IPS-15b (cell line): Measurements from ENCODE around the gene BTBD10.

Experiments
- H3K27me3 ChIP-seq: one replicate; pipeline ENCODE4 v1.6.1; 2013; ENCODE audit warnings: low read length; ENCODE audit not compliant: control insufficient read depth, insufficient read depth
- H3K36me3 ChIP-seq: one replicate; pipeline ENCODE4 v1.6.1; 2013; ENCODE audit warnings: low read length; ENCODE audit not compliant: control insufficient read depth, insufficient read depth
- H3K4me1 ChIP-seq: one replicate; pipeline ENCODE4 v1.6.1; 2013; ENCODE audit warnings: mild to moderate bottlenecking, low read length; ENCODE audit not compliant: control insufficient read depth, insufficient read depth
- H3K4me3 ChIP-seq: one replicate; pipeline ENCODE4 v1.5.1; 2013; ENCODE audit warnings: low read depth, low read length
- H3K9ac ChIP-seq: one replicate; pipeline ENCODE4 v1.6.1; 2013; ENCODE audit warnings: low read depth, mild to moderate bottlenecking, low read length
- H3K9me3 ChIP-seq: one replicate; pipeline ENCODE4 v1.6.1; 2013; ENCODE audit warnings: mild to moderate bottlenecking, low read length; ENCODE audit not compliant: control insufficient read depth, insufficient read depth

The BTBD10 gene

DNA sequence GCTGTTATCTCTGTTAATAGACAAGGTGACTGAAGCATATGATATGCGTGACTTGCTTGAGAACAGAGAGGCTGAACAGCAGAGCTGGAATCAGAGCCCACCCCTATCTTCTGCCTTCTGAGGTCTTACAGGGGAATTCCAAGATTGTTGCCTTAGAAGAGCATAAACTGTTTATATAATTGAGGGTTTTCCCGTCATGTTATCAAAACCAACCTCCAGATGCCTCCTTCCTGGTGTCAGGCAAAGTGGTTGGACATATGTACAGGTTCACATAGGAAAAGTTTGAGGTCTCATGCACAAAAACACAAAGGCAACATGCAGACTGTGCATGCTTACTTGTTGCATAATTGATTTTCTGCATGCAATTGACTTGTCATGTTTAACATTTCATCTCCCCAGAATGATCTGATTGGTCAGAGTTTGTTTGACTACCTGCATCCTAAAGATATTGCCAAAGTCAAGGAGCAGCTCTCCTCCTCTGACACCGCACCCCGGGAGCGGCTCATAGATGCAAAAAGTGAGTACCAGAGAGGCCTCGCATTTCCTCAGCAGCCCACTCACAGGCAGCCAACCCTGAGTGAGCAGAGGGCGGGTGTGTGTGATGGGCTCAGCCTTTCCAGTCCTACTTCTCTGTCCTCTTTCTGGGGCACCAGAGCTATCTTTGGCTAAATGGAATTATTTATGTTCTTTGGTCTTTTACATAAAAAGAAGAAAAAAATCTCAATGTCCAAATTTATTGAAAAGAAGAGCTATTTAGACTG lies 96.6 kb downstream of the BTBD10 start:
- Histone ChIP-seq H3K9ac (no peak overlapping the region), H3K36me3 (no peaks in the 10 kb centered on the region), H3K4me1 (peaks cover 2% of the 10 kb centered on the region), H3K27me3 (peaks cover 3% of the 10 kb centered on the region), H3K9me3 (no peaks in the 10 kb centered on the region), H3K4me3 (no peak overlapping the region)

GRCh38 chr11:13364388-13364787 lies 98.6 kb downstream of the BTBD10 start:
- Histone ChIP-seq H3K9ac (no peak overlapping the region), H3K4me3 (no peak overlapping the region), H3K27me3 (peaks cover 3% of the 10 kb centered on the region), H3K4me1 (no peaks in the 10 kb centered on the region), H3K36me3 (no peaks in the 10 kb centered on the region), H3K9me3 (no peaks in the 10 kb centered on the region)

GRCh38 chr11:13362596-13363109 lies 100.4 kb downstream of the BTBD10 start:
- no peak overlapping the region for H3K4me3 ChIP-seq
- no peaks in the 10 kb centered on the region for H3K9me3 ChIP-seq
- H3K36me3 ChIP-seq = peaks cover 2% of the 10 kb centered on the region
- no peaks in the 10 kb centered on the region for H3K4me1 ChIP-seq
- peaks cover 3% of the 10 kb centered on the region for H3K27me3 ChIP-seq
- H3K9ac ChIP-seq = no peak overlapping the region

- H3K4me1 ChIP-seq = no peaks in the 10 kb centered on the region
- H3K4me3 ChIP-seq = no peak overlapping the region
- H3K9ac ChIP-seq = no peak overlapping the region
- no peaks in the 10 kb centered on the region for H3K9me3 ChIP-seq
- H3K27me3 ChIP-seq = peaks cover 3% of the 10 kb centered on the region
- H3K36me3 ChIP-seq = peaks cover 2% of the 10 kb centered on the region
Observed at GRCh38 chr11:13358596-13359270, 104.3 kb downstream of the BTBD10 start.

DNA sequence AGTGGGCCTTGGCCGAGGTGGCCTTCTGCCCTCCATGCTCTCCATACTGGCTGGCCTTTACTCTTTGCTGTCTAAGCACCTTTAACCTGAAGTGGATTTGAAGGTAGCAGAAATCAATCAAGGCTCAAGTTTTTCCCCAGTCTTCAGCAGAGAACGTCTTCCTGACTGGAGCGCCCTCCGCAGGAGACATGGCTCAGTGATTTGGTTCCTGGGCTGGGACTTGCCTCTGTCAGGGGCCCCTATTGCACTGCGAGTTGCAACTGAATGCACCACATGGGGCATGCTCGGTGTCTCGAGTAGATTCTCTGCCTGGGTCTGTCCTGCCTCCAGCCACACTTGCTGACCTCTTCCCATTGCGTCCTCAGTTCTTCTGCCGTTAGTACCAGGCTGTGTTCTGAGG lies 105.8 kb downstream of the BTBD10 start:
- Histone ChIP-seq H3K36me3 (peaks cover 2% of the 10 kb centered on the region), H3K4me1 (no peaks in the 10 kb centered on the region), H3K9ac (no peak overlapping the region), H3K27me3 (no peaks in the 10 kb centered on the region), H3K9me3 (no peaks in the 10 kb centered on the region), H3K4me3 (no peak overlapping the region)

- H3K9me3 ChIP-seq = no peaks in the 10 kb centered on the region
- H3K27me3 ChIP-seq = no peaks in the 10 kb centered on the region
- no peak overlapping the region for H3K9ac ChIP-seq
- H3K36me3 ChIP-seq = peaks cover 2% of the 10 kb centered on the region
- no peak overlapping the region for H3K4me3 ChIP-seq
- no peaks in the 10 kb centered on the region for H3K4me1 ChIP-seq
Observed at GRCh38 chr11:13355191-13355590, 107.8 kb downstream of the BTBD10 start.

DNA sequence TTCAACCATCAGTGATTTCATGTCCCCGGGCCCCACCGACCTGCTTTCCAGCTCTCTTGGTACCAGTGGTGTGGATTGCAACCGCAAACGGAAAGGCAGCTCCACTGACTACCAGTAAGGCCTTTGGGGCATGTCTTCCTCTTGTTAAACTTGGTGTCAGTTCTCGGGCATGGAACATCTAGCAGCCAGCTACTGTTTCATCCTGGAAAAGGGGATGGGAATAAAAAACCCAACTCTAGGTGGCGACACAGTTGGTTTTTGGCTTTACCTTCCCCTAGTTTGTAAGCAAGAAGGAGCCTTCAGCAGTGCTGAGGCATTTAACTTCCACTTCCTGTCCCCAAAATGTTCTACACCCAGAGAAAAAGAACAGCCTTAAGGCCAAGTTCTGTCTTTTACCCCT lies 108.7 kb downstream of the BTBD10 start:
- H3K9me3 ChIP-seq = no peaks in the 10 kb centered on the region
- H3K9ac ChIP-seq = no peak overlapping the region
- no peaks in the 10 kb centered on the region for H3K27me3 ChIP-seq
- no peak overlapping the region for H3K4me3 ChIP-seq
- no peaks in the 10 kb centered on the region for H3K4me1 ChIP-seq
- H3K36me3 ChIP-seq = peaks cover 2% of the 10 kb centered on the region

GRCh38 chr11:13352711-13353110 lies 110.3 kb downstream of the BTBD10 start:
- H3K9me3 ChIP-seq = no peaks in the 10 kb centered on the region
- H3K9ac ChIP-seq = no peak overlapping the region
- no peak overlapping the region for H3K4me3 ChIP-seq
- no peaks in the 10 kb centered on the region for H3K27me3 ChIP-seq
- no peaks in the 10 kb centered on the region for H3K4me1 ChIP-seq
- H3K36me3 ChIP-seq = peaks cover 1% of the 10 kb centered on the region

GRCh38 chr11:13349581-13349980 lies 113.4 kb downstream of the BTBD10 start:
- H3K4me3 ChIP-seq = no peak overlapping the region

GRCh38 chr11:13349046-13349445 lies 114.0 kb downstream of the BTBD10 start:
- no peaks in the 10 kb centered on the region for H3K4me1 ChIP-seq
- H3K9ac ChIP-seq = no peak overlapping the region
- H3K27me3 ChIP-seq = no peaks in the 10 kb centered on the region
- H3K4me3 ChIP-seq = no peak overlapping the region
- no peaks in the 10 kb centered on the region for H3K36me3 ChIP-seq
- no peaks in the 10 kb centered on the region for H3K9me3 ChIP-seq

More at GRCh38 chr11:13349581-13349980, 113.4 kb downstream of the BTBD10 start:
- no peaks in the 10 kb centered on the region for H3K27me3 ChIP-seq
- H3K4me1 ChIP-seq = no peaks in the 10 kb centered on the region
- H3K9me3 ChIP-seq = no peaks in the 10 kb centered on the region
- no peak overlapping the region for H3K9ac ChIP-seq
- H3K36me3 ChIP-seq = no peaks in the 10 kb centered on the region

- Histone ChIP-seq H3K4me3 (no peak overlapping the region), H3K27me3 (no peaks in the 10 kb centered on the region), H3K9me3 (no peaks in the 10 kb centered on the region), H3K36me3 (no peaks in the 10 kb centered on the region), H3K4me1 (peaks cover 3% of the 10 kb centered on the region), H3K9ac (no peak overlapping the region)
Observed at GRCh38 chr11:13348305-13348704, 114.7 kb downstream of the BTBD10 start.

GRCh38 chr11:13347901-13348300 lies 115.1 kb downstream of the BTBD10 start:
- Histone ChIP-seq H3K27me3 (no peaks in the 10 kb centered on the region), H3K4me3 (no peak overlapping the region), H3K9me3 (no peaks in the 10 kb centered on the region), H3K9ac (no peak overlapping the region), H3K36me3 (no peaks in the 10 kb centered on the region), H3K4me1 (peaks cover 3% of the 10 kb centered on the region)
